HepG2 (cell line): ENCODE measurements around the gene CDT1. TPM values are rescaled to one million over a fixed set of nuclear protein-coding genes. Genes with fewer than 3 reads are reported as not detected.

Experiments
- ATAC-seq: fragments of 200-7000 bp; cut with Tn5 transposase; 3 replicates; pipeline ENCODE4 v1.9.1; 2020; ENCODE audit warnings: mild to moderate bottlenecking, moderate library complexity
- BruUV-seq: library from RNA; stranded (reverse); fragments of 400-500 nt; replicated peaks from 2 replicates; lab custom pipeline; 2021; lab: Mats Ljungman, UMichigan
- CTCF ChIA-PET: fragments of 300-600 bp; formaldehyde crosslinking; extraction: SDS; loops from one replicate; lab custom pipeline; 2021; ENCODE audit warnings: low total read pairs, inconsistent platforms, low intra/inter-chr PET ratio; lab: Yijun Ruan, JAX
- POLR2A ChIA-PET: fragments of 350-600 bp; sonication (Branson Sonifier 250); formaldehyde crosslinking; loops from one replicate; lab custom pipeline; 2020; ENCODE audit warnings: antibody characterized with exemption, inconsistent platforms; lab: Yijun Ruan, JAX
- DNase-seq: peaks from one replicate; pipeline ENCODE4 v3.0.0-alpha.2; 2015; ENCODE audit warnings: low spot score
- FAIRE-seq: peaks from 3 replicates; lab custom pipeline; 2011; peaks lifted over from hg19 to GRCh38; lab: Jason Lieb, UNC
- H2AFZ ChIP-seq: one replicate; pipeline ENCODE4 v1.6.1; 2011; ENCODE audit warnings: low read length, inconsistent platforms
- H3K27ac ChIP-seq: fragments of 300-600 bp; 3 replicates; pipeline ENCODE4 v1.8.0; 2011; ENCODE audit warnings: mixed run types, mild to moderate bottlenecking, mixed read lengths, low read length, inconsistent platforms; ENCODE audit not compliant: insufficient read depth; ENCODE audit errors: extremely low read length
- H3K27me3 ChIP-seq, 2 experiments: fragments of 200-600 bp in 1 of 2; 2 replicates in 1 of 2; 3 replicates in 1 of 2; pipeline versions ENCODE4 v1.6.0 to v1.8.0; 2011; ENCODE audit warnings: low read length in 2 of 2, mild to moderate bottlenecking in 2 of 2, moderate library complexity in 2 of 2, inconsistent platforms in 1 of 2; ENCODE audit not compliant: insufficient read depth in 2 of 2, control insufficient read depth in 1 of 2
- H3K36me3 ChIP-seq, 2 experiments: fragments of 200-600 bp in 1 of 2; replicated peaks in 1 of 2; 2 replicates in 1 of 2; 3 replicates in 1 of 2; pipeline versions ENCODE4 v1.5.1 to v1.8.0; 2011; ENCODE audit warnings: low read length in 2 of 2, inconsistent platforms in 1 of 2; ENCODE audit not compliant: insufficient read depth in 2 of 2, control insufficient read depth in 1 of 2
- H3K4me1 ChIP-seq: 2 replicates; pipeline ENCODE4 v1.5.1; 2012; ENCODE audit warnings: low read length, inconsistent platforms; ENCODE audit not compliant: insufficient read depth
- H3K4me2 ChIP-seq: 2 replicates; pipeline ENCODE4 v1.6.0; 2011; ENCODE audit warnings: low read depth, low read length, inconsistent platforms
- H3K4me3 ChIP-seq, 3 experiments: fragments of 200-600 bp in 1 of 3; sonication (generic), shearing (Covaris generic) in 1 of 3; replicated peaks in 1 of 3; 2 replicates each; pipeline ENCODE4 v1.5.1; 2011 to 2016; ENCODE audit warnings: low read length in 3 of 3, inconsistent platforms in 2 of 3, low read depth in 2 of 3, mild to moderate bottlenecking in 2 of 3, control low read depth in 1 of 3, mixed read lengths in 1 of 3; ENCODE audit not compliant: insufficient read depth in 1 of 3
- H3K79me2 ChIP-seq: one replicate; pipeline ENCODE4 v1.6.1; 2011; ENCODE audit warnings: low read length, inconsistent platforms; ENCODE audit not compliant: insufficient read depth
- H3K9ac ChIP-seq: 2 replicates; pipeline ENCODE4 v1.6.0; 2011; ENCODE audit warnings: mild to moderate bottlenecking, low read depth, low read length, inconsistent platforms; ENCODE audit not compliant: insufficient read depth
- H3K9me3 ChIP-seq: 2 replicates; pipeline ENCODE4 v1.5.1; 2012; ENCODE audit warnings: mild to moderate bottlenecking, low read length
- H4K20me1 ChIP-seq: 2 replicates; pipeline ENCODE4 v1.6.0; 2011; ENCODE audit warnings: inconsistent platforms, mild to moderate bottlenecking, low read length, moderate library complexity; ENCODE audit not compliant: insufficient read depth
- DZIP1 ChIP-seq: sonication (generic); formaldehyde crosslinking; IDR thresholded peaks from 2 replicates; pipeline ENCODE4 v1.5.0; 2020; ENCODE audit warnings: mild to moderate bottlenecking, missing genetic modification reagents
- GATAD2A ChIP-seq: IDR thresholded peaks from 2 replicates; pipeline ENCODE4 v1.6.1; 2016
- HNRNPL ChIP-seq: fragments of 200-400 bp; formaldehyde crosslinking; IDR thresholded peaks from 2 replicates; pipeline ENCODE4 v1.6.1; 2017; ENCODE audit warnings: mild to moderate bottlenecking, low read depth, low read length
- KDM3A ChIP-seq: IDR thresholded peaks from 2 replicates; pipeline ENCODE4 v1.6.1; 2018; ENCODE audit warnings: low read depth, missing compliant biosample characterization
- MED8 ChIP-seq: sonication (generic); formaldehyde crosslinking; IDR thresholded peaks from 2 replicates; pipeline ENCODE4 v1.8.1; 2023; ENCODE audit warnings: mild to moderate bottlenecking, missing genetic modification reagents; ENCODE audit not compliant: insufficient replicate concordance
- MTERF4 ChIP-seq: sonication (generic); formaldehyde crosslinking; IDR thresholded peaks from 2 replicates; pipeline ENCODE4 v1.8.0; 2023; ENCODE audit warnings: mild to moderate bottlenecking, missing genetic modification reagents
- RARA ChIP-seq: IDR thresholded peaks from 2 replicates; pipeline ENCODE4 v1.6.1; 2016; ENCODE audit warnings: missing genetic modification reagents, missing compliant biosample characterization
- SRSF1 ChIP-seq: fragments of 200-400 bp; formaldehyde crosslinking; optimal IDR thresholded peaks from 2 replicates; pipeline ENCODE3; 2017; ENCODE audit warnings: mild to moderate bottlenecking, low read depth, low read length, moderate library complexity
- THAP8 ChIP-seq: sonication (generic); formaldehyde crosslinking; IDR thresholded peaks from 2 replicates; pipeline ENCODE4 v1.5.1; 2020; ENCODE audit warnings: missing genetic modification reagents, mild to moderate bottlenecking, borderline replicate concordance
- YY1 ChIP-seq: IDR thresholded peaks from 2 replicates; pipeline ENCODE4 v1.6.1; 2011; ENCODE audit warnings: low read length, low read depth, moderate library complexity, mild to moderate bottlenecking; ENCODE audit not compliant: insufficient read depth, insufficient replicate concordance
- ZBTB42 ChIP-seq: sonication (generic); formaldehyde crosslinking; IDR thresholded peaks from 2 replicates; pipeline ENCODE4 v1.5.0; 2020; ENCODE audit warnings: mild to moderate bottlenecking, missing genetic modification reagents
- ZBTB7B ChIP-seq: sonication (generic); formaldehyde crosslinking; IDR thresholded peaks from 2 replicates; pipeline ENCODE4 v1.4.0; 2020; ENCODE audit warnings: missing genetic modification reagents
- ZFP1 ChIP-seq: IDR thresholded peaks from 2 replicates; pipeline ENCODE4 v1.6.1; 2016
- ZFP36 ChIP-seq: fragments of 150-350 bp; IDR thresholded peaks from 2 replicates; pipeline ENCODE4 v1.6.1; 2018; ENCODE audit warnings: borderline replicate concordance, low read length, low read depth; ENCODE audit not compliant: partially characterized antibody
- ZNF121 ChIP-seq: sonication (generic); formaldehyde crosslinking; IDR thresholded peaks from 2 replicates; pipeline ENCODE4 v1.5.0; 2020; ENCODE audit warnings: mild to moderate bottlenecking, missing genetic modification reagents
- ZNF207 ChIP-seq: fragments of 450-650 bp; IDR thresholded peaks from 2 replicates; pipeline ENCODE4 v1.6.1; 2016; ENCODE audit warnings: antibody characterized with exemption, borderline replicate concordance
- ZNF34 ChIP-seq: sonication (generic); formaldehyde crosslinking; IDR thresholded peaks from 2 replicates; pipeline ENCODE4 v1.4.0; 2020; ENCODE audit warnings: mild to moderate bottlenecking, missing genetic modification reagents, borderline replicate concordance
- ZNF383 ChIP-seq: sonication (generic); formaldehyde crosslinking; IDR thresholded peaks from 2 replicates; pipeline ENCODE4 v1.4.0; 2020; ENCODE audit warnings: missing genetic modification reagents, mild to moderate bottlenecking, borderline replicate concordance
- ZSCAN20 ChIP-seq: sonication (generic); formaldehyde crosslinking; IDR thresholded peaks from 2 replicates; pipeline ENCODE4 v1.4.0; 2020; ENCODE audit warnings: missing genetic modification reagents, mild to moderate bottlenecking, borderline replicate concordance
- whole genome bisulfite sequencing: methylation state at CpG from one replicate; pipeline ENCODE4 v1.1.6; 2017; ENCODE audit warnings: low lambda C conversion rate; 5-methylcytosine and 5-hydroxymethylcytosine counted together
- in situ Hi-C: cut with HindIII; loops from 2 replicates; pipeline ENCODE4 v1.10.0; 2017; ENCODE audit warnings: low pct_unique_long_range_greater_than_20kb; ENCODE audit not compliant: extremely low pct_ligation_motif_present
- intact Hi-C: fragments of 100-400 bp; cut with micrococcal nuclease; formaldehyde crosslinking; loops from one replicate; pipeline ENCODE4 v1.10.0; 2022; ENCODE audit not compliant: unreplicated experiment
- polyA plus RNA-seq, 8 experiments: library from polyadenylated mRNA; depleted of rRNA in 3 of 8; stranded (reverse) in 7 of 8; unstranded in 1 of 8; fragments of >200 nt; fragmentation: Illumina TruSeq in 4 of 8; extraction: Trizol in 4 of 8; gene quantifications; 2 replicates each; pipeline versions ENCODE4 v1.2.1 to v1.2.3, GENCODE V29; 2011 to 2016; ENCODE audit warnings: low read depth in 4 of 8, missing spikeins in 1 of 8, mixed read lengths in 1 of 8; ENCODE audit not compliant: insufficient read depth in 1 of 8
- total RNA-seq, 5 experiments: library from RNA; depleted of rRNA; stranded (reverse); fragments of >200 nt; fragmentation: Illumina TruSeq; extraction: Trizol; gene quantifications; 2 replicates each; pipeline ENCODE4 v1.2.3, GENCODE V29; 2016; ENCODE audit warnings: low read depth in 1 of 5
- TF ChIP-seq, protein P1 (sequence below): sonication (generic); formaldehyde crosslinking; IDR thresholded peaks from 2 replicates; pipeline ENCODE4 v1.8.0; 2022; ENCODE audit warnings: mild to moderate bottlenecking, missing genetic modification reagents

The CDT1 gene
- total and polyA plus RNA-seq, 2 of the 13 experiments (the other 11 are each of a cell fraction or from before 2014, with no cell fraction given): 23.1 to 23.8 TPM

GRCh38 chr16:88792078-88792550, 11.5 kb upstream of the CDT1 start:
- no peaks in the 10 kb centered on the region for H3K36me3 ChIP-seq
- no peak overlapping the region for H2AFZ ChIP-seq
- no peak overlapping the region for H3K9ac ChIP-seq
- 25% methylated on average over 9 of the region's 13 CpGs for WGBS
- ChIA-PET CTCF (no interaction called here), POLR2A (interaction anchor here (0.7 to 1.6 kb wide), 4 partner anchors 11 to 55 kb away, joined by 3 to 5 read pairs (median 3); partner anchors contain the start of gene CDT1)
- peaks cover 1 to 5% of the 10 kb centered on the region in 2 experiments; a peak in 3 of 5 replicates for H3K27me3 ChIP-seq
- intact Hi-C loops (no loop called here), in situ Hi-C loops (no loop called here)
- FAIRE-seq: no peak
- BruUV-seq: no TSS peak
- peak overlapping the region in 1 of 3 experiments; percentile 52; a peak in 1 of 6 replicates for H3K4me3 ChIP-seq
- DNase-seq: no peak
- H3K4me1 ChIP-seq: peaks cover 86% of the 10 kb centered on the region
- H3K4me2 ChIP-seq: peak overlapping the region; percentile 62; the same call in 1 of the 2 replicates
- ATAC-seq: peak; percentile 27
- no peaks in the 10 kb centered on the region for H4K20me1 ChIP-seq
- no peak overlapping the region for H3K27ac ChIP-seq
- no peaks in the 10 kb centered on the region for H3K79me2 ChIP-seq
- H3K9me3 ChIP-seq: no peaks in the 10 kb centered on the region
- TF ChIP-seq KDM3A (CRISPR knock-in tag) (no peak), ZFP36 (no peak), GATAD2A (CRISPR knock-in tag) (no peak), DZIP1 (CRISPR knock-in tag) (0 out of 2 replicates have a peak, but pooled peaks have one; percentile 15), RARA (CRISPR knock-in tag) (no peak), MED8 (CRISPR knock-in tag) (no peak), HNRNPL (0 out of 2 replicates have a peak, but pooled peaks have one; percentile 33), ZNF121 (CRISPR knock-in tag) (0 out of 2 replicates have a peak, but pooled peaks have one; percentile 5), ZNF207 (no peak), ZNF34 (CRISPR knock-in tag) (0 out of 2 replicates have a peak, but pooled peaks have one; percentile 54), ZNF383 (CRISPR knock-in tag) (no peak), MTERF4 (CRISPR knock-in tag) (no peak), ZBTB7B (CRISPR knock-in tag) (peak; percentile 15; the same call in 1 of the 2 replicates), YY1 (no peak), THAP8 (no peak), ZFP1 (CRISPR knock-in tag) (no peak), ZSCAN20 (CRISPR knock-in tag) (no peak), SRSF1 (peak; percentile 39), ZBTB42 (no peak)
- TF ChIP-seq, protein P1, sequence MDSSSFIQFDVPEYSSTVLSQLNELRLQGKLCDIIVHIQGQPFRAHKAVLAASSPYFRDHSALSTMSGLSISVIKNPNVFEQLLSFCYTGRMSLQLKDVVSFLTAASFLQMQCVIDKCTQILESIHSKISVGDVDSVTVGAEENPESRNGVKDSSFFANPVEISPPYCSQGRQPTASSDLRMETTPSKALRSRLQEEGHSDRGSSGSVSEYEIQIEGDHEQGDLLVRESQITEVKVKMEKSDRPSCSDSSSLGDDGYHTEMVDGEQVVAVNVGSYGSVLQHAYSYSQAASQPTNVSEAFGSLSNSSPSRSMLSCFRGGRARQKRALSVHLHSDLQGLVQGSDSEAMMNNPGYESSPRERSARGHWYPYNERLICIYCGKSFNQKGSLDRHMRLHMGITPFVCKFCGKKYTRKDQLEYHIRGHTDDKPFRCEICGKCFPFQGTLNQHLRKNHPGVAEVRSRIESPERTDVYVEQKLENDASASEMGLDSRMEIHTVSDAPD (CRISPR knock-in tag): no peak
